Raji (cell line): Measurements from ENCODE around the gene RANBP10.

ENCODE experiments used
- POLR2A ChIP-seq: IDR thresholded peaks from 2 replicates; pipeline ENCODE4 v1.6.1; 2011; ENCODE audit warnings: low read depth, low read length, control low read depth; ENCODE audit not compliant: insufficient read depth

Gene RANBP10

GRCh38 chr16:67726106-67727034 is 80.0 kb downstream of the RANBP10 start:
- TF ChIP-seq POLR2A, result no peak

DNA sequence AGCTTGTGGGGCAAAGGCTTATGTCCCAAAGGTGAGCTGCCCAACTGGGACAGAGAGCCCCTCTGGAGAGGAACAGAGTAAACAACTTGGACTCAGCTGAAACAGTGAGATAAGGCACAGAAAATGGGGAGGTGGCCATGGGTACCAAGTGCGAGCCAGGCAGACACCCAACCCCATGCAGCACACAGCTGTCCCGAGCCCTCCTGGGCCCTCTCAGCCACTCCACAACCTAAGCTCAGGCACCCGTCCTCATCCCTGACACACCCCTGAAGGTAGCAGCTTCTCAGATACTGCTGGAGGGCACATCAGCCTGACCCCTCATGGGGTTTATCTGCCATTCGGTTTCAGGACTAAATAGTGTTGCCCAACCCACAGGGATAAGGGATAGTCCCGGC is 82.5 kb downstream of the RANBP10 start:
- TF ChIP-seq POLR2A, result no peak

- no peak for TF ChIP-seq POLR2A
Observed at GRCh38 chr16:67723151-67723910, 83.0 kb downstream of the RANBP10 start.

- no peak for TF ChIP-seq POLR2A
Observed at GRCh38 chr16:67720236-67720635, 86.1 kb downstream of the RANBP10 start.

GRCh38 chr16:67719778-67720144 is 86.6 kb downstream of the RANBP10 start:
- TF ChIP-seq POLR2A, result no peak

- peak; percentile 97 for TF ChIP-seq POLR2A
Observed at GRCh38 chr16:67719048-67719777, 87.1 kb downstream of the RANBP10 start, which contains the start of gene GFOD2. TSS of gene GFOD2 (minus strand) at chr16:67719316. CDS start at chr16:67685715, 33,601 bp downstream.

DNA sequence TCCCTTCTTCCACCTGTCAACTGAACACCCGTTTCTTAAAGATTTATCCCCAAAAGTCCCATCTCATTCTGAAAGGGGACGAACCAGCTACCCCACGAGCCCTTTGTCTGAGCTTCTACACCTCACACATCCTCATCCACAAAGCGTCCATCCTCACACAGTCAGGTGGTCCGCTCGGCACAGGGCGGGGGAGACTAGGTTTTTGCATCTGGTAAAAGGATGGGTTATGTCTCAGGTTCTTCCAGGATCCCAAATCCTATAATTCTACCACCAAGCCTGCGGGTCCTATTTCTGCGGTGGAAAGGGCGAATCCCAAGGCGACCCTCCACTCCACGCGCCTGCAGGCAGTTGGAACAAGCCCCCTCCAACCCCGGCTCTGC is 87.7 kb downstream of the RANBP10 start:
- no peak for TF ChIP-seq POLR2A

DNA sequence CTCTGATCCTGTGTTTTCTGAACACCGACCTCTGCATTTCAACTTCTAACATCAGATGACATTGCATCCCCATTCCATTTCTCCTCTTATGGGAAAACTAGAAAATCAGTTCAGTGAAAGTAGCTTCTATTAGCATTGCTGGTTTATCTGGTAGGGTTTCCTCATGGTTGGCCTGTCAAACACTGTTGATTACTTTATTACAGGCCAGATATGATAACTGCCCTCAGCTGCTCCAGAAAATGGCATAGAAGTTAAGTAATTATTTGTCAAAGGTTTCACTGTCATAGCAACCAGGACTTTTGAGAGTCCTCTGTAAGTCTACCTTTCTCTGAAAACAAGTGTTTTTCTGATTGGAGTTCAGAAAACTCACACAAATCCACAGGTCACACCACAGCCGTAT is 90.3 kb downstream of the RANBP10 start:
- no peak for TF ChIP-seq POLR2A

DNA sequence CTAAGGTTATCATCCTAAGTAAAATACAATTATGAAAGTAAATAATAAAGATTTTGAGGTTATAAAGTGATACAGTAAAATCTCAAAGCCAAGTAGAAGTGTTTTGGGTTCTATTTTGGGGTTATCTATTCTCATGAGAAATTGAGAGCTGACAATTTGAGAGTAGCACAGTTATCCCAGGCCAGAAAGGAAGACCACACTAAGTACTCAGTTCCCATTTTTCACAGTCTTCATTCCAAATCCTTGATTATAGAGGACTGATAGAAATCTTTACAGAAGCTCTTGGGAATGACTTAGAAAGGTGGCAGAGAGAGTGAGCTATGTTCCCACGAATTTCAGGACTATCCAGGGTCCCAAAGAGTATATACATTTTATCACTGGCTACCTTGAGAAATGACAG is 91.8 kb downstream of the RANBP10 start:
- TF ChIP-seq POLR2A, result no peak

- no peak for TF ChIP-seq POLR2A
Observed at GRCh38 chr16:67713647-67714273, 92.6 kb downstream of the RANBP10 start.

GRCh38 chr16:67710607-67711006 is 95.8 kb downstream of the RANBP10 start:
- no peak for TF ChIP-seq POLR2A

GRCh38 chr16:67709050-67709449 is 97.3 kb downstream of the RANBP10 start:
- no peak for TF ChIP-seq POLR2A

DNA sequence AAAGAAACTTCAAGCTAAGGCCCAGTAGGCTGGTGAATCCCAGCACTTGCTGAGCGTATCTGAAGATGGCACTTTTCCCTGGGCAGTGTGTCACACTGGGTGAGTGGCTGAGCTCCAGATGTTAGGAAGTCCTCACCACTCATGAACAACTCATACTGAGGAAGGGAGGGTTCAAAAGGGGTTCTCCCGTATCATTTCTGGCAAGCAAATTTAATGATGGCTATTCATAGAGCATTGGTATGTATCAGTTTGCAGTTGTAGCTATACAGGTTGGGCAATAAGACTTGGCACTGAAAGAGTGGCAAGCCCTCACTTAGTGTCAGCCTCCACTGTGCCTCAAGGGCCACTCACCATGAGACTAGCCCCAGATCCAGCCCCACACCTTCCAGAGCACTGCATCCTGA is 98.0 kb downstream of the RANBP10 start:
- no peak for TF ChIP-seq POLR2A

DNA sequence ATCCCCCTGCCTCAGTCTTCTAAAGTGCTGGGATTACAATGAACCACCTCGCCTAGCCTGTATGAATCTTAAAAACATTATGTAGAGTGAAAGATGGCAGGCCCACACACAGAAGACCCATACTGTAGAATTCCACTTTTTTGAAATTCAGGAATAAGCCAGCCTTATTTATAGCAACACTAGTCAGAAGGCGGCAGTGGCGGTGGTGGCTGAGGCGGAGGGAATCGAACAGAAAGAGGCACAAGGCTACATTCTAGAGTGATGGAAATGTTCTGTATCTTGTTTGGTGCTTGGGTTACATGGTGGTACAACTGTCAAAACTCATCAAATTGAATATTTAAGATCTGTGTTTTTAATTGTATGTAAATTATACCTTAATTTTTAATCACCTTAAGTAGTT is 98.6 kb downstream of the RANBP10 start:
- no peak for TF ChIP-seq POLR2A

- TF ChIP-seq POLR2A, result no peak
Observed at GRCh38 chr16:67707210-67707609, 99.2 kb downstream of the RANBP10 start.
